CD14-positive monocyte (primary cell): ENCODE data around the gene IL17B. TPM values are rescaled to one million over a fixed set of nuclear protein-coding genes. Genes with fewer than 3 reads are reported as not detected.

Experiments
- DNase-seq, 3 donors: peaks; one replicate each; pipeline ENCODE4 v3.0.0-alpha.2; 2011 to 2022
- H2AFZ ChIP-seq: 2 replicates; pipeline ENCODE4 v1.6.0; 2012; ENCODE audit warnings: mild to moderate bottlenecking, low read depth, low read length, inconsistent platforms; ENCODE audit not compliant: insufficient read depth, poor library complexity, severe bottlenecking
- H3K27ac ChIP-seq, 2 donors: 1 replicate in 1 of 2; 2 replicates in 1 of 2; pipeline ENCODE4 v1.5.1; 2012 to 2013; ENCODE audit warnings: low read length in 2 of 2, control low read depth in 1 of 2, inconsistent platforms in 1 of 2, low read depth in 1 of 2, mild to moderate bottlenecking in 1 of 2
- H3K27me3 ChIP-seq, 2 donors: one replicate each; pipeline versions ENCODE4 v1.6.0 to v1.6.1; 2011 to 2013; ENCODE audit warnings: low read length in 2 of 2; ENCODE audit not compliant: control insufficient read depth in 2 of 2, insufficient read depth in 2 of 2
- H3K36me3 ChIP-seq, 2 donors: replicated peaks in 1 of 2; 1 replicate in 1 of 2; 2 replicates in 1 of 2; pipeline versions ENCODE4 v1.5.1 to v1.6.1; 2012 to 2013; ENCODE audit warnings: low read length in 2 of 2, control low read depth in 1 of 2, inconsistent platforms in 1 of 2, mild to moderate bottlenecking in 1 of 2; ENCODE audit not compliant: insufficient read depth in 2 of 2, control insufficient read depth in 1 of 2
- H3K4me1 ChIP-seq, 2 donors: 1 replicate in 1 of 2; 2 replicates in 1 of 2; pipeline versions ENCODE4 v1.5.1 to v1.6.1; 2012 to 2013; ENCODE audit warnings: low read length in 2 of 2, control low read depth in 1 of 2, inconsistent platforms in 1 of 2, mild to moderate bottlenecking in 1 of 2, moderate library complexity in 1 of 2; ENCODE audit not compliant: insufficient read depth in 2 of 2, control insufficient read depth in 1 of 2
- H3K4me2 ChIP-seq: replicated peaks from 2 replicates; pipeline ENCODE3; 2012; ENCODE audit warnings: low read length, moderate library complexity, mild to moderate bottlenecking; ENCODE audit not compliant: poor library complexity, severe bottlenecking; ENCODE audit errors: extremely low read depth
- H3K4me3 ChIP-seq, 3 experiments: fragments of 200-600 bp in 1 of 3; sonication (generic) in 1 of 3; replicated peaks in 1 of 3; 1 replicate in 2 of 3; 2 replicates in 1 of 3; pipeline ENCODE4 v1.5.1; 2011 to 2013; ENCODE audit warnings: low read length in 3 of 3, mild to moderate bottlenecking in 3 of 3, control low read depth in 2 of 3, low read depth in 2 of 3, inconsistent platforms in 1 of 3, moderate library complexity in 1 of 3
- H3K79me2 ChIP-seq: 2 replicates; pipeline ENCODE4 v1.6.0; 2012; ENCODE audit warnings: mild to moderate bottlenecking, control low read depth, inconsistent platforms, low read length, moderate library complexity; ENCODE audit not compliant: insufficient read depth
- H3K9ac ChIP-seq: 2 replicates; pipeline ENCODE4 v1.6.0; 2017; ENCODE audit warnings: low read length, mild to moderate bottlenecking; ENCODE audit not compliant: insufficient read depth, poor library complexity, severe bottlenecking
- H3K9me3 ChIP-seq, 2 donors: replicated peaks in 1 of 2; 1 replicate in 1 of 2; 2 replicates in 1 of 2; pipeline versions ENCODE4 v1.5.1 to v1.6.1; 2012 to 2013; ENCODE audit warnings: low read length in 2 of 2, control low read depth in 1 of 2; ENCODE audit not compliant: control insufficient read depth in 1 of 2, insufficient read depth in 1 of 2
- H4K20me1 ChIP-seq: 2 replicates; pipeline ENCODE4 v1.6.0; 2012; ENCODE audit warnings: mild to moderate bottlenecking, low read length, control low read depth, moderate library complexity; ENCODE audit not compliant: insufficient read depth
- H3K27ac Mint-ChIP-seq, 7 donors: one replicate each; pipeline ENCODE4 v1.8.0; 2020; ENCODE audit warnings: mild to moderate bottlenecking in 7 of 7, mixed read lengths in 7 of 7, moderate library complexity in 6 of 7, inconsistent platforms in 2 of 7
- H3K27me3 Mint-ChIP-seq, 3 donors: one replicate each; pipeline ENCODE4 v1.8.0; 2021 to 2022; ENCODE audit warnings: low read depth in 3 of 3, mild to moderate bottlenecking in 3 of 3, mixed read lengths in 3 of 3, moderate library complexity in 3 of 3, inconsistent platforms in 1 of 3
- H3K36me3 Mint-ChIP-seq, 2 donors: one replicate each; pipeline ENCODE4 v1.8.0; 2020; ENCODE audit warnings: mixed read lengths in 2 of 2, inconsistent platforms in 1 of 2, mild to moderate bottlenecking in 1 of 2
- H3K4me1 Mint-ChIP-seq: one replicate; pipeline ENCODE4 v1.8.0; 2020; ENCODE audit warnings: mild to moderate bottlenecking, mixed read lengths
- H3K4me3 Mint-ChIP-seq, 2 donors: one replicate each; pipeline ENCODE4 v1.8.0; 2020; ENCODE audit warnings: mild to moderate bottlenecking in 2 of 2, mixed read lengths in 2 of 2, moderate library complexity in 1 of 2
- H3K9me3 Mint-ChIP-seq, 7 donors: one replicate each; pipeline ENCODE4 v1.8.0; 2020 to 2022; ENCODE audit warnings: mixed read lengths in 7 of 7, mild to moderate bottlenecking in 6 of 7, moderate library complexity in 6 of 7, inconsistent platforms in 2 of 7
- WGBS: methylation state at CpG from one replicate; pipeline ENCODE4 v1.1.5; 2013; ENCODE audit warnings: missing lambda C conversion rate; ENCODE audit not compliant: insufficient coverage; 5-methylcytosine and 5-hydroxymethylcytosine counted together
- intact Hi-C, 2 donors: fragments of 100-400 bp; cut with micrococcal nuclease; formaldehyde crosslinking; loops; one replicate each; pipeline versions ENCODE4 v1.15.0 to v1.15.1; 2023
- polyA plus RNA-seq, 3 donors: library from polyadenylated mRNA; depleted of rRNA in 1 of 3; unstranded in 2 of 3; stranded (reverse) in 1 of 3; fragments of 300-500 nt in 2 of 3; fragments of >200 nt in 1 of 3; fragmentation: Illumina TruSeq in 2 of 3; gene quantifications; 1 replicate in 2 of 3; 2 replicates in 1 of 3; pipeline ENCODE4 v1.2.3, GENCODE V29; 2012 to 2021
- TF ChIP-seq, protein P1 (sequence below): fragments of 200-600 bp; IDR thresholded peaks from one replicate; pipeline ENCODE4 v1.8.0; 2022; ENCODE audit warnings: antibody characterized with exemption, mild to moderate bottlenecking

The IL17B gene
- polyA plus RNA-seq, 3 donors, result not detected

DNA sequence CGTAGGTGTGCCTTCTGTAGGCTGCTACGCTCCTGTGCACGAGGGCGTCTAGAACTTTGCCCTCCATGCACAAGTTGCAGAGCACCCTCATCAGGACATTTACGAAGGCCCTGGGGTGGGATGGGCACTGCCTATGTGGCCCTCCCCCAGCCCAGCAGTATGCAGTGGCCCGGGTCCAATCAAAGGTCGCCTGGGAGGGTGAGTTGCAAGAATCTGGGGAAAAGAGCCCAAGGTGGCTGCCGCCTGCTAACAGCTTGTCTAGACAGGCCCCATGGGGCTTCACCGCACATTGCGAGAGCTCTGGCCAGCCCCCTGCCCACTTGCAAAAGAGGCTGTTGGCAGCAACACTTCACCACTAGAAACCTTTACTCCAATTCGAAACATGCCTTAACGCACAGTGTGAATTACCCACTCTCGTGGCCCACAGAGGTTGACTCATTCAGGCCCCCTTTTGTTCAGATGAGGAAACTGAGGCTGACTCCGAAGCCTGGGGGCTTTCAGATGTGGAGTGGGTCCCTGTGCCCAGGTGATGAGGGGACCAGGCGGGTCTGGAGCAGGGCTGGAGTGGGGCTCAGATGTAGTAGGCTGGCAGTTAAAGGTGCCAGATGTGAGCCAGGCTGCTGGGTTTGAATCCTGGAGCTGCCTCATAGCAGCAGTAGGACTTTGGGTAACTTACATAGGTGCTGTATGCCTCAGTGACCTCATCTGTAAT lies 31.8 kb upstream of the IL17B start:
- no peaks in the 10 kb centered on the region for H3K9me3 ChIP-seq
- no peak overlapping the region for H2AFZ ChIP-seq
- intact Hi-C loops, result no loop called here
- TF ChIP-seq, protein P1, sequence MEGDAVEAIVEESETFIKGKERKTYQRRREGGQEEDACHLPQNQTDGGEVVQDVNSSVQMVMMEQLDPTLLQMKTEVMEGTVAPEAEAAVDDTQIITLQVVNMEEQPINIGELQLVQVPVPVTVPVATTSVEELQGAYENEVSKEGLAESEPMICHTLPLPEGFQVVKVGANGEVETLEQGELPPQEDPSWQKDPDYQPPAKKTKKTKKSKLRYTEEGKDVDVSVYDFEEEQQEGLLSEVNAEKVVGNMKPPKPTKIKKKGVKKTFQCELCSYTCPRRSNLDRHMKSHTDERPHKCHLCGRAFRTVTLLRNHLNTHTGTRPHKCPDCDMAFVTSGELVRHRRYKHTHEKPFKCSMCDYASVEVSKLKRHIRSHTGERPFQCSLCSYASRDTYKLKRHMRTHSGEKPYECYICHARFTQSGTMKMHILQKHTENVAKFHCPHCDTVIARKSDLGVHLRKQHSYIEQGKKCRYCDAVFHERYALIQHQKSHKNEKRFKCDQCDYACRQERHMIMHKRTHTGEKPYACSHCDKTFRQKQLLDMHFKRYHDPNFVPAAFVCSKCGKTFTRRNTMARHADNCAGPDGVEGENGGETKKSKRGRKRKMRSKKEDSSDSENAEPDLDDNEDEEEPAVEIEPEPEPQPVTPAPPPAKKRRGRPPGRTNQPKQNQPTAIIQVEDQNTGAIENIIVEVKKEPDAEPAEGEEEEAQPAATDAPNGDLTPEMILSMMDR, result no peak
- H3K4me3 ChIP-seq, result no peak overlapping the region
- Mint-ChIP-seq H3K9me3 (peaks cover 0 to 2% (median 0%) of the 10 kb centered on the region in 7 donors), H3K4me1 (no peaks in the 10 kb centered on the region), H3K27ac (no peak overlapping the region), H3K36me3 (no peaks in the 10 kb centered on the region), H3K27me3 (peaks cover 0 to 12% (median 2%) of the 10 kb centered on the region in 3 donors), H3K4me3 (no peak overlapping the region)
- H3K27me3 ChIP-seq, result no peaks in the 10 kb centered on the region
- 91% methylated on average over 15 of the region's 15 CpGs for WGBS
- H4K20me1 ChIP-seq, result no peaks in the 10 kb centered on the region
- H3K4me1 ChIP-seq, result no peaks in the 10 kb centered on the region
- H3K79me2 ChIP-seq, result no peaks in the 10 kb centered on the region
- DNase-seq, result no peak
- H3K36me3 ChIP-seq, result no peaks in the 10 kb centered on the region
- no peak overlapping the region for H3K27ac ChIP-seq
- no peak overlapping the region for H3K4me2 ChIP-seq
- H3K9ac ChIP-seq, result no peak overlapping the region

DNA sequence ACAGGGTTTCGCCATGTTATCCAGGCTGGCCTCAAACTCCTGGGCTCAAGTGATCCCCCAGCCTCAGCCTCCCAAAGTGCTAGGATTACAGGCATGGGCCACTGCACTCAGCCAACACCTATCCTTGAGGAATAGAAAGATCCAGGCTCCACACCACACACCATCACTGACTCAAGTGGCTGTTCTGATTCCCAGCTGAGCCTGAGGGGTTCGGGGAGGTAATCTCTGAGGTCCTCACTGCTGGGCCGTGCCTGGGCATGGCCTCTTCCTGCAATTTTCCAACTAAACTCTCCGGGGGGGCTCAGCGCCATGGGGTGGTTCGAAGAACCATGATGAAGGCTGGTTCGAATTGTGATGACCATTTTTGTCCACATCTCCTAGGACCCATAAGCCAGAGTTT lies 31.0 kb upstream of the IL17B start:
- no peak overlapping the region for H3K4me3 Mint-ChIP-seq
- Histone ChIP-seq H3K36me3 (no peaks in the 10 kb centered on the region), H3K9me3 (no peaks in the 10 kb centered on the region), H3K27ac (no peak overlapping the region), H3K9ac (no peak overlapping the region), H2AFZ (no peak overlapping the region), H3K27me3 (no peaks in the 10 kb centered on the region), H4K20me1 (no peaks in the 10 kb centered on the region), H3K4me1 (no peaks in the 10 kb centered on the region), H3K79me2 (no peaks in the 10 kb centered on the region), H3K4me3 (no peak overlapping the region), H3K4me2 (no peak overlapping the region)
- TF ChIP-seq, protein P1, result no peak
- H3K9me3 Mint-ChIP-seq, result peaks cover 0 to 2% (median 0%) of the 10 kb centered on the region in 7 donors
- H3K4me1 Mint-ChIP-seq, result no peaks in the 10 kb centered on the region
- H3K27ac Mint-ChIP-seq, result no peak overlapping the region
- peaks cover 0 to 12% (median 2%) of the 10 kb centered on the region in 3 donors for H3K27me3 Mint-ChIP-seq
- no CpG with 5 or more reads among the region's 7 CpGs for WGBS
- intact Hi-C loops, result no loop called here
- no peaks in the 10 kb centered on the region for H3K36me3 Mint-ChIP-seq
- DNase-seq, result no peak
